AG09319 (cell line): ENCODE measurements around the gene ST7.

Source experiments
- DNase-seq: peaks from one replicate; pipeline ENCODE4 v3.0.0-alpha.2; 2010; ENCODE audit warnings: low read depth; ENCODE audit errors: extremely low read depth
- TF ChIP-seq, protein P1 (sequence below): IDR thresholded peaks from 2 replicates; pipeline ENCODE4 v1.5.1; 2011; ENCODE audit warnings: low read depth, mild to moderate bottlenecking, inconsistent platforms, low read length, moderate library complexity

The ST7 gene

GRCh38 chr7:117134411-117134810 is 181.1 kb downstream of the ST7 start:
- TF ChIP-seq, protein P1, sequence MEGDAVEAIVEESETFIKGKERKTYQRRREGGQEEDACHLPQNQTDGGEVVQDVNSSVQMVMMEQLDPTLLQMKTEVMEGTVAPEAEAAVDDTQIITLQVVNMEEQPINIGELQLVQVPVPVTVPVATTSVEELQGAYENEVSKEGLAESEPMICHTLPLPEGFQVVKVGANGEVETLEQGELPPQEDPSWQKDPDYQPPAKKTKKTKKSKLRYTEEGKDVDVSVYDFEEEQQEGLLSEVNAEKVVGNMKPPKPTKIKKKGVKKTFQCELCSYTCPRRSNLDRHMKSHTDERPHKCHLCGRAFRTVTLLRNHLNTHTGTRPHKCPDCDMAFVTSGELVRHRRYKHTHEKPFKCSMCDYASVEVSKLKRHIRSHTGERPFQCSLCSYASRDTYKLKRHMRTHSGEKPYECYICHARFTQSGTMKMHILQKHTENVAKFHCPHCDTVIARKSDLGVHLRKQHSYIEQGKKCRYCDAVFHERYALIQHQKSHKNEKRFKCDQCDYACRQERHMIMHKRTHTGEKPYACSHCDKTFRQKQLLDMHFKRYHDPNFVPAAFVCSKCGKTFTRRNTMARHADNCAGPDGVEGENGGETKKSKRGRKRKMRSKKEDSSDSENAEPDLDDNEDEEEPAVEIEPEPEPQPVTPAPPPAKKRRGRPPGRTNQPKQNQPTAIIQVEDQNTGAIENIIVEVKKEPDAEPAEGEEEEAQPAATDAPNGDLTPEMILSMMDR: no peak
- no peak for DNase-seq

- DNase-seq: no peak
- TF ChIP-seq, protein P1: no peak
Measured at GRCh38 chr7:117134889-117135552, 181.7 kb downstream of the ST7 start.

DNA sequence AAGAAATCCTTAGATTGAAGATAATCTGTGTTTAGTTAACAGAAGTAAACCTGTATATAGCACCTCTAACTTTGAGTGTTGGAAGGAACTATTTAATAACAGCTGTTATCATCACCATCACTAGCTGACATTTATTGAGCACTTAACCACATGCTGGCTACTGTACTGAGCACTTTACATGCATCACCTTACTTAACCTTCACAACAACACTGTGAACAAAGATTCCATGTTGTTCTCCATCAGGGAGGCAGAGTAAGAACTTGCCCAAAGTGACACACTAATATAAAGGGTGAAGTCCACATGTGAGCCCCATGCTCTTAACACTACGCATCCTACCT is 182.2 kb downstream of the ST7 start:
- TF ChIP-seq, protein P1: no peak
- DNase-seq: no peak

DNA sequence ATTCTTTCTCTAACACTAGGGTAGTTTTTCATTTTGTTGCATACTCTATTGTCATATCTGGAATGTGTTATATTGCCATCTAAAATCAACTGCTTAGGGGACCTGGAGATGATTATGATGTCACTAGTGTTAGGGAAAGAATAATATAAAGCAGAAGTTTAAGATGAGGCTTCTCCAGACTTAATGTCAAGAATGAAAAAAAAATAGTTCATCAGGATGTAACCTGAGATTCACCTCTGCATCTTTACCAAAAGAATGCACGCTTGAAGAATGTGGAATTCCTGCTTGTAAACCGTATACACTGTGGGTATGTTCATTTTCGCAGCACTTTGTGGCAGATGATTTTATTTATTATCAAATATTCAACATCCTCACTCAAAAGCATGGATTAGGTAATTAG is 184.6 kb downstream of the ST7 start:
- no peak for DNase-seq
- TF ChIP-seq, protein P1: no peak

DNA sequence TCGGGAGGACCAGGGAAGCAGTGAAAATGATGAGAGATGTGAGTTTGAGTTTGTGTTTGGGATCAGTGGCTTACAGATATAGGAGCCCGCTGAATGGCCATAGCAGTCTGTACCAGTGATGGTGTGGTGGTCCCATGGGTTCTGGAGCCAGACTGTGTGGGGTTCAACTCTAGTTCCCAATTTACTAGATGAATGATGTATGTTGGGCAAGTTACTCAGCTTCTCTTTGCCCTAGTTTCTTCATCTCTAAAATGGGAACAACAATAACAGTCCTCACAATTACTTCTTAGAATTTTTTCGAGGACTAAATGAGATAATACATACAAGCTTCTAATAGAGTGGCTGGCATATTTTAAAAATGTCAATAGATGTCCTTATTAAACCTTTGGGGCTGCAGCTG is 185.2 kb downstream of the ST7 start:
- DNase-seq: no peak
- TF ChIP-seq, protein P1: no peak

- DNase-seq: no peak
- TF ChIP-seq, protein P1: no peak
Measured at GRCh38 chr7:117138981-117139380, 185.7 kb downstream of the ST7 start.

GRCh38 chr7:117139397-117139984 is 186.2 kb downstream of the ST7 start:
- TF ChIP-seq, protein P1: no peak
- no peak for DNase-seq
